Adipose tissue (tissue), 3 donors: Measurements from ENCODE around the gene MCM3AP. TPM values are rescaled to one million over a fixed set of nuclear protein-coding genes. Genes with fewer than 3 reads are reported as not detected.
"Not testable (repeated sequence)": the region's sequence is repeated elsewhere in the genome, so short reads cannot be mapped to it uniquely, and the experiment has no call there.

Experiments
- H3K27ac ChIP-seq: one replicate; pipeline ENCODE4 v1.5.1; 2013; ENCODE audit warnings: low read depth, low read length
- WGBS, 3 donors: extraction: QIAGEN DNeasy Blood & Tissue Kit; methylation state at CpG; one replicate each; pipeline ENCODE4 v1.1.7; 2013; 5-methylcytosine and 5-hydroxymethylcytosine counted together
- polyA plus RNA-seq, 3 donors: library from polyadenylated mRNA; stranded (reverse); fragments of 200-250 nt; gene quantifications; one replicate each; pipeline ENCODE4 v1.2.3, GENCODE V29; 2013
- donor health status: healthy with polysubstance abuse.
- donor health status: Bipolar disorder and iron deficiency.
- donor health status: healthy.

MCM3AP gene
- polyA plus RNA-seq, 3 donors = 22.8 to 41.0 (median 39.1) TPM

GRCh38 chr21:46212721-46213484 is 72.5 kb downstream of the MCM3AP start:
- H3K27ac ChIP-seq = no peak overlapping the region
- 91 to 96% (median 93%) methylated on average over 14 to 18 of the region's 18 CpGs for WGBS, 3 donors

GRCh38 chr21:46211786-46212720 is 73.4 kb downstream of the MCM3AP start:
- WGBS, 3 donors = 85 to 92% (median 89%) methylated on average over 23 of the region's 23 CpGs
- H3K27ac ChIP-seq = no peak overlapping the region

GRCh38 chr21:46211376-46211775 is 74.0 kb downstream of the MCM3AP start:
- 89 to 94% (median 90%) methylated on average over 7 of the region's 7 CpGs for WGBS, 3 donors
- H3K27ac ChIP-seq = no peak overlapping the region

GRCh38 chr21:46210378-46211136 is 74.9 kb downstream of the MCM3AP start:
- no peak overlapping the region for H3K27ac ChIP-seq
- 85 to 90% (median 88%) methylated on average over 16 of the region's 16 CpGs for WGBS, 3 donors

- WGBS, 3 donors = 93 to 98% (median 94%) methylated on average over 23 of the region's 23 CpGs
These were observed 76.4 kb downstream of the MCM3AP start for GRCh38 chr21:46208761-46209721.

GRCh38 chr21:46207920-46208591 is 77.4 kb downstream of the MCM3AP start:
- 90 to 93% (median 91%) methylated on average over 23 to 27 of the region's 27 CpGs for WGBS, 3 donors
- no peak overlapping the region for H3K27ac ChIP-seq

More at GRCh38 chr21:46208761-46209721, 76.4 kb downstream of the MCM3AP start:
- no peak overlapping the region for H3K27ac ChIP-seq

- no peak overlapping the region for H3K27ac ChIP-seq
- WGBS, 3 donors = 95% methylated on average over 21 of the region's 21 CpGs
These were observed 78.1 kb downstream of the MCM3AP start for GRCh38 chr21:46207006-46207919.

- 91 to 94% (median 94%) methylated on average over 23 to 24 of the region's 24 CpGs for WGBS, 3 donors
- H3K27ac ChIP-seq = no peak overlapping the region
These were observed 79.0 kb downstream of the MCM3AP start for GRCh38 chr21:46206163-46207005.

- WGBS, 3 donors = 94% methylated on average over 16 of the region's 16 CpGs
- H3K27ac ChIP-seq = no peak overlapping the region
These were observed 79.6 kb downstream of the MCM3AP start for GRCh38 chr21:46205766-46206162.

GRCh38 chr21:46205166-46205565 is 80.2 kb downstream of the MCM3AP start:
- WGBS, 3 donors = 88 to 91% (median 88%) methylated on average over 18 of the region's 18 CpGs
- H3K27ac ChIP-seq = no peak overlapping the region

GRCh38 chr21:46203203-46203600 is 82.2 kb downstream of the MCM3AP start:
- WGBS, 3 donors = 96 to 98% (median 97%) methylated on average over 8 of the region's 8 CpGs
- no peak overlapping the region for H3K27ac ChIP-seq

- no peak overlapping the region for H3K27ac ChIP-seq
- 83 to 91% (median 90%) methylated on average over 6 of the region's 6 CpGs for WGBS, 3 donors
These were observed 82.7 kb downstream of the MCM3AP start for GRCh38 chr21:46202592-46203202.

GRCh38 chr21:46200877-46201803 is 84.3 kb downstream of the MCM3AP start:
- 85 to 98% (median 89%) methylated on average over 2 to 3 of the region's 8 CpGs for WGBS, 3 donors
- not testable (repeated sequence) for H3K27ac ChIP-seq
